ENCODE results near the gene NFKBIZ.

NFKBIZ gene

GRCh38 chr3:101851850-101852714 is 2.8 kb downstream of the NFKBIZ start:
- Histone ChIP-seq H3K27me3 (ENCODE audit: insufficient read depth, poor library complexity, severe bottlenecking) (peaks cover 9% of the 10 kb centered on the region), H3K4me3 (replicated peaks; ENCODE audit: insufficient read depth, low read length) (no peak overlapping the region), H3K27ac (replicated peaks) (no peak overlapping the region)
- DNase-seq (ENCODE audit: low read depth in 1 of 2, low spot score in 1 of 2), result no peak
- TF ChIP-seq REST (IDR thresholded peaks at IDR 0.05; ENCODE audit: insufficient replicate concordance, low read depth) (no peak), SPI1 (IDR thresholded peaks at IDR 0.05; ENCODE audit: borderline replicate concordance, low read depth) (no peak), GABPA (IDR thresholded peaks at IDR 0.05; ENCODE audit: low read depth) (no peak)

- H3K27ac ChIP-seq (replicated peaks), result no peak overlapping the region
- H3K4me3 ChIP-seq (replicated peaks; ENCODE audit: insufficient read depth, low read length), result no peak overlapping the region
- no peak for DNase-seq (ENCODE audit: low read depth in 1 of 2, low spot score in 1 of 2)
- peaks cover 9% of the 10 kb centered on the region for H3K27me3 ChIP-seq (ENCODE audit: insufficient read depth, poor library complexity, severe bottlenecking)
- TF ChIP-seq GABPA (IDR thresholded peaks at IDR 0.05; ENCODE audit: low read depth) (no peak), SPI1 (IDR thresholded peaks at IDR 0.05; ENCODE audit: borderline replicate concordance, low read depth) (no peak), REST (IDR thresholded peaks at IDR 0.05; ENCODE audit: insufficient replicate concordance, low read depth) (no peak), CTCF (IDR thresholded peaks at IDR 0.05; ENCODE audit: insufficient read depth, low read length) (no peak), POLR2AphosphoS5 (IDR thresholded peaks at IDR 0.05; ENCODE audit: low read depth) (no peak)
Measured at GRCh38 chr3:101852983-101853840, 3.9 kb downstream of the NFKBIZ start.

- H3K4me3 ChIP-seq (replicated peaks; ENCODE audit: insufficient read depth, low read length), result no peak overlapping the region
- peaks cover 5% of the 10 kb centered on the region for H3K27me3 ChIP-seq (ENCODE audit: insufficient read depth, poor library complexity, severe bottlenecking)
- no peak for DNase-seq (ENCODE audit: low read depth in 1 of 2, low spot score in 1 of 2)
- no peak for TF ChIP-seq REST (IDR thresholded peaks at IDR 0.05; ENCODE audit: insufficient replicate concordance, low read depth)
- TF ChIP-seq GABPA (IDR thresholded peaks at IDR 0.05; ENCODE audit: low read depth), result no peak
- TF ChIP-seq POLR2AphosphoS5 (IDR thresholded peaks at IDR 0.05; ENCODE audit: low read depth), result no peak
- TF ChIP-seq SPI1 (IDR thresholded peaks at IDR 0.05; ENCODE audit: borderline replicate concordance, low read depth), result no peak
- no peak for TF ChIP-seq CTCF (IDR thresholded peaks at IDR 0.05; ENCODE audit: insufficient read depth, low read length)
- no peak overlapping the region for H3K27ac ChIP-seq (replicated peaks)
Measured at GRCh38 chr3:101853982-101854381, 4.7 kb downstream of the NFKBIZ start.
